K562 (cell line): ENCODE measurements around the gene TBL1Y. TPM values are rescaled to one million over a fixed set of nuclear protein-coding genes. Genes with fewer than 3 reads are reported as not detected.

Experiments used
- ATAC-seq: fragments of 200-7000 bp; cut with Tn5 transposase; 3 replicates; pipeline ENCODE4 v1.9.1; 2020; ENCODE audit warnings: moderate library complexity
- BruUV-seq: library from RNA; stranded (reverse); fragments of 400-500 nt; replicated peaks from 2 replicates; lab custom pipeline; 2021; lab: Mats Ljungman, UMichigan
- CTCF ChIA-PET: fragments of 300-600 bp; formaldehyde crosslinking; extraction: SDS; loops from one replicate; lab custom pipeline; 2021; ENCODE audit warnings: low intra/inter-chr PET ratio; lab: Yijun Ruan, JAX
- POLR2A ChIA-PET: fragments of 300-600, 350-650 bp; sonication (Branson Sonifier 250); formaldehyde crosslinking; extraction: SDS; loops from one replicate; lab custom pipeline; 2021; ENCODE audit warnings: antibody characterized with exemption, inconsistent platforms; lab: Yijun Ruan, JAX
- DNase-seq, 4 experiments: peaks; one replicate each; pipeline versions ENCODE4 v3.0.0 to v3.0.0-alpha.2; 2011 to 2018; ENCODE audit warnings: low spot score in 3 of 4, mixed read lengths in 3 of 4; ENCODE audit errors: extremely low read depth in 1 of 4
- FAIRE-seq: peaks from 2 replicates; lab custom pipeline; 2011; peaks lifted over from hg19 to GRCh38; lab: Jason Lieb, UNC
- H2AFZ ChIP-seq: 2 replicates; pipeline ENCODE4 v1.6.0; 2011; ENCODE audit warnings: low read depth, low read length, control low read depth, inconsistent platforms
- H3K27ac ChIP-seq: fragments of 200-600 bp; 3 replicates; pipeline ENCODE4 v1.8.0; 2011; ENCODE audit warnings: low read depth, mild to moderate bottlenecking, control low read depth, inconsistent platforms, low read length, moderate library complexity, mixed read lengths; ENCODE audit errors: extremely low read depth
- H3K27me3 ChIP-seq, 2 experiments: fragments of 300-600 bp in 1 of 2; 2 replicates in 1 of 2; 3 replicates in 1 of 2; pipeline versions ENCODE4 v1.6.0 to v1.8.0; 2011; ENCODE audit warnings: inconsistent platforms in 2 of 2, low read length in 2 of 2, mild to moderate bottlenecking in 1 of 2, mixed read lengths in 1 of 2, moderate library complexity in 1 of 2; ENCODE audit not compliant: control insufficient read depth in 2 of 2, insufficient read depth in 2 of 2
- H3K36me3 ChIP-seq: fragments of 300-600 bp; 3 replicates; pipeline ENCODE4 v1.8.0; 2011; ENCODE audit warnings: mild to moderate bottlenecking, low read length, inconsistent platforms; ENCODE audit not compliant: control insufficient read depth, insufficient read depth
- H3K4me1 ChIP-seq, 2 experiments: fragments of 200-600 bp in 1 of 2; replicated peaks in 1 of 2; 2 replicates in 1 of 2; 3 replicates in 1 of 2; pipeline versions ENCODE4 v1.5.1 to v1.8.0; 2011; ENCODE audit warnings: inconsistent platforms in 2 of 2, low read length in 2 of 2, mild to moderate bottlenecking in 1 of 2, mixed read lengths in 1 of 2, moderate library complexity in 1 of 2; ENCODE audit not compliant: control insufficient read depth in 2 of 2, insufficient read depth in 2 of 2
- H3K4me2 ChIP-seq: 2 replicates; pipeline ENCODE4 v1.6.1; 2011; ENCODE audit warnings: low read length, control low read depth, inconsistent platforms, mixed read lengths; ENCODE audit not compliant: insufficient read depth
- H3K4me3 ChIP-seq: fragments of 200-600 bp; sonication (generic), shearing (Covaris generic); 2 replicates; pipeline ENCODE4 v1.5.1; 2016; ENCODE audit warnings: control low read depth, inconsistent platforms
- H3K79me2 ChIP-seq: fragments of 200-600 bp; 3 replicates; pipeline ENCODE4 v1.8.0; 2011; ENCODE audit warnings: low read length, inconsistent platforms; ENCODE audit not compliant: control insufficient read depth, insufficient read depth
- H3K9ac ChIP-seq, 2 experiments: 2 replicates each; pipeline versions ENCODE4 v1.6.0 to v1.6.1; 2011; ENCODE audit warnings: low read depth in 2 of 2, low read length in 2 of 2, control low read depth in 1 of 2, inconsistent platforms in 1 of 2, mild to moderate bottlenecking in 1 of 2, mixed read lengths in 1 of 2; ENCODE audit not compliant: insufficient read depth in 1 of 2
- H3K9me1 ChIP-seq: one replicate; pipeline ENCODE4 v1.6.0; 2011; ENCODE audit warnings: inconsistent platforms, mild to moderate bottlenecking, low read length, moderate library complexity; ENCODE audit not compliant: control insufficient read depth, insufficient read depth
- H3K9me3 ChIP-seq: replicated peaks from 2 replicates; pipeline ENCODE4 v1.5.1; 2011; ENCODE audit warnings: low read depth, low read length, inconsistent platforms; ENCODE audit not compliant: control insufficient read depth, insufficient read depth
- H4K20me1 ChIP-seq: replicated peaks from 2 replicates; pipeline ENCODE4 v1.6.1; 2011; ENCODE audit warnings: low read length, inconsistent platforms, mixed read lengths; ENCODE audit not compliant: control insufficient read depth, insufficient read depth
- ARID3B ChIP-seq: fragments of 250-450 bp; sonication (Bioruptor Pico); IDR thresholded peaks from 2 replicates; pipeline ENCODE4 v1.4.0; 2020; ENCODE audit warnings: borderline replicate concordance
- CHAMP1 ChIP-seq: fragments of 450-650 bp; IDR thresholded peaks from 2 replicates; pipeline ENCODE4 v1.6.1; 2016; ENCODE audit warnings: mild to moderate bottlenecking
- CHD7 ChIP-seq: fragments of 200-600 bp; sonication (generic); IDR thresholded peaks from one replicate; pipeline ENCODE4 v1.6.1; 2012; ENCODE audit warnings: mild to moderate bottlenecking, low read depth, low read length, inconsistent platforms
- DMBX1 ChIP-seq: fragments of 250-450 bp; sonication (Bioruptor Pico); IDR thresholded peaks from 2 replicates; pipeline ENCODE4 v1.8.0; 2022; ENCODE audit warnings: inconsistent platforms, mild to moderate bottlenecking, moderate library complexity, borderline replicate concordance
- POLR2AphosphoS2 ChIP-seq: IDR thresholded peaks from 2 replicates; pipeline ENCODE4 v1.6.1; 2012; ENCODE audit warnings: low read length, improper control_type of control experiment
- RBM39 ChIP-seq: fragments of 200-400 bp; formaldehyde crosslinking; optimal IDR thresholded peaks from 2 replicates; pipeline ENCODE3; 2018; ENCODE audit warnings: low read depth, low read length
- RHOXF2B ChIP-seq: fragments of 250-450 bp; sonication (Bioruptor Pico); conservative IDR thresholded peaks from 2 replicates; pipeline ENCODE4 v1.5.1; 2021
- ZNF121 ChIP-seq: sonication (generic); formaldehyde crosslinking; conservative IDR thresholded peaks from 2 replicates; pipeline ENCODE4 v1.8.0; 2022; ENCODE audit warnings: missing genetic modification reagents
- WGBS: fragments of 100-300 bp; shearing (Covaris generic); methylation state at CpG from one replicate; pipeline ENCODE4 v1.1.6; 2016; ENCODE audit warnings: low coverage, mixed read lengths; ENCODE audit not compliant: insufficient coverage; ENCODE audit errors: missing lambda C conversion rate; 5-methylcytosine and 5-hydroxymethylcytosine counted together
- in situ Hi-C: fragments of 300-500 bp; cut with MboI; formaldehyde crosslinking; loops from 4 replicates; pipeline ENCODE4 v1.15.0; 2018; ENCODE audit warnings: inconsistent platforms, mixed read lengths
- intact Hi-C: fragments of 100-400 bp; cut with micrococcal nuclease; formaldehyde crosslinking; loops from 2 replicates; pipeline ENCODE4 v1.14.2; 2022
- polyA plus RNA-seq, 8 experiments: library from polyadenylated mRNA; depleted of rRNA in 4 of 8; stranded (reverse) in 5 of 8; unstranded in 3 of 8; fragments of >200 nt; fragmentation: Nextera tagmentation in 2 of 8; fragmentation: Illumina TruSeq in 1 of 8; extraction: Ambion mirVana in 2 of 8; extraction: Trizol in 1 of 8; gene quantifications; 2 replicates each; pipeline versions ENCODE4 v1.2.1 to v1.2.3, GENCODE V29; 2011 to 2014; ENCODE audit warnings: inconsistent platforms in 1 of 8, missing spikeins in 1 of 8
- total RNA-seq, 7 experiments: library from RNA; depleted of rRNA in 6 of 7; stranded (reverse); fragments of >200 nt in 6 of 7; fragmentation: Illumina TruSeq in 2 of 7; extraction: Trizol in 2 of 7; gene quantifications; 2 replicates each; pipeline versions ENCODE4 v1.2.1 to v1.2.3, GENCODE V29; 2011 to 2021; ENCODE audit warnings: low replicate concordance in 1 of 7

Gene TBL1Y
- total and polyA plus RNA-seq, 9 of the 15 experiments (the other 6 are each of a cell fraction or from before 2014, with no cell fraction given) = not detected

GRCh38 chrY:6894496-6894895 is 16.0 kb upstream of the TBL1Y start:
- Histone ChIP-seq H3K9me3 (no peaks in the 10 kb centered on the region), H3K9ac (no peak overlapping the region), H2AFZ (no peak overlapping the region), H3K9me1 (no peaks in the 10 kb centered on the region), H3K4me3 (no peak overlapping the region), H3K4me2 (no peak overlapping the region), H4K20me1 (no peaks in the 10 kb centered on the region), H3K27me3 (no peaks in the 10 kb centered on the region), H3K4me1 (no peaks in the 10 kb centered on the region), H3K27ac (no peak overlapping the region), H3K36me3 (no peaks in the 10 kb centered on the region), H3K79me2 (no peaks in the 10 kb centered on the region)
- no TSS peak for BruUV-seq
- WGBS = no CpG with 5 or more reads among the region's 3 CpGs
- no peak for ATAC-seq
- ChIA-PET POLR2A (no interaction called here), CTCF (no interaction called here)
- DNase-seq = no peak
- in situ Hi-C loops = no loop called here
- intact Hi-C loops = no loop called here
- no peak for FAIRE-seq
- no peak for TF ChIP-seq DMBX1 (CRISPR knock-in tag)
- no peak for TF ChIP-seq ZNF121 (CRISPR knock-in tag)
- no peak for TF ChIP-seq POLR2AphosphoS2
- TF ChIP-seq RBM39 = no peak
- TF ChIP-seq ARID3B (CRISPR knock-in tag) = no peak
- no peak for TF ChIP-seq CHAMP1
- no peak for TF ChIP-seq CHD7
- TF ChIP-seq RHOXF2B (CRISPR knock-in tag) = no peak
